Activated CD4-positive, alpha-beta memory T cell treated with anti-CD3 and anti-CD28 coated beads, Interleukin-2, amount 10 ng/mL, durations not matched to agents 7 days and 5 days (primary cell): ENCODE data around the gene TMEM150C. TPM values are rescaled to one million over a fixed set of nuclear protein-coding genes. Genes with fewer than 3 reads are reported as not detected.
"Not testable (repeated sequence)": the region's sequence is repeated elsewhere in the genome, so short reads cannot be mapped to it uniquely, and the experiment has no call there.

Source experiments
- CTCF ChIA-PET: fragments of 350-600 bp; sonication (Branson Sonifier 250); formaldehyde crosslinking; loops from one replicate; lab custom pipeline; 2021; ENCODE audit warnings: antibody characterized with exemption, inconsistent platforms; lab: Charles Lee
- POLR2A ChIA-PET: fragments of 350-600 bp; sonication (Branson Sonifier 250); formaldehyde crosslinking; loops from one replicate; lab custom pipeline; 2021; ENCODE audit warnings: antibody characterized with exemption; lab: Charles Lee
- DNase-seq: peaks from one replicate; pipeline ENCODE4 v3.0.0-alpha.2; 2020
- H3K27ac Mint-ChIP-seq: one replicate; pipeline ENCODE4 v1.8.0; 2021; ENCODE audit warnings: mild to moderate bottlenecking, mixed read lengths
- H3K27me3 Mint-ChIP-seq: one replicate; pipeline ENCODE4 v1.8.0; 2021; ENCODE audit warnings: mixed read lengths
- H3K36me3 Mint-ChIP-seq: one replicate; pipeline ENCODE4 v1.8.0; 2021; ENCODE audit warnings: low read depth, mixed read lengths
- H3K4me1 Mint-ChIP-seq: one replicate; pipeline ENCODE4 v1.8.0; 2021; ENCODE audit warnings: mixed read lengths
- H3K4me3 Mint-ChIP-seq: one replicate; pipeline ENCODE4 v1.8.0; 2021; ENCODE audit warnings: mild to moderate bottlenecking, mixed read lengths
- H3K9me3 Mint-ChIP-seq: one replicate; pipeline ENCODE4 v1.8.0; 2021; ENCODE audit warnings: mixed read lengths
- total RNA-seq, 2 experiments: library from RNA; stranded (reverse); gene quantifications; one replicate each; pipeline ENCODE4 v1.2.3, GENCODE V29; 2021

The TMEM150C gene
- total RNA-seq, 2 experiments from 2014 or later, result not detected

DNA sequence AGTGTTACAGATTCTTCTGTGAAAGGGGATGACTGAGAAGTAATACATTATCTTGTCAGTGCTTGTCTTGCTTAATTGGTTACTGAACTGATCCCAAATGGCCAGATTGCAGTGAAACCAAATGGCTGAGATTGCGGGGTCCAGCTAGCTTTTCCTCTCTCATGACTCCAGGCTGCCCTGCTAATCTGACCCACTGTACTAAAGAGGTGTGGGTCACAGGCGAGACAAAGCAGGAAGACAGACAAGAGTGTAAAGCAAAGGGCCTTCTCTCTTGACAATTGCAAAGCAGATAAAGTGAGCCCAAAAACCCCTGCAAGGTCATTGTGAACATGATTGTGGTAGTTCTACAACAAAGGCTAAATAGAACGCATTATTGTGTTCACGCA, 2.1 kb downstream of the TMEM150C start:
- CTCF ChIA-PET, result interaction anchor here (1.2 kb wide), 1 partner anchor 10 kb away, joined by 3 read pairs; no protein-coding TSS in a partner anchor
- Mint-ChIP-seq H3K36me3 (peaks cover 7% of the 10 kb centered on the region), H3K4me3 (no peak overlapping the region), H3K9me3 (no peaks in the 10 kb centered on the region), H3K27me3 (peaks cover 54% of the 10 kb centered on the region), H3K4me1 (peaks cover 13% of the 10 kb centered on the region), H3K27ac (no peak overlapping the region)
- POLR2A ChIA-PET, result no interaction called here
- no peak for DNase-seq

DNA sequence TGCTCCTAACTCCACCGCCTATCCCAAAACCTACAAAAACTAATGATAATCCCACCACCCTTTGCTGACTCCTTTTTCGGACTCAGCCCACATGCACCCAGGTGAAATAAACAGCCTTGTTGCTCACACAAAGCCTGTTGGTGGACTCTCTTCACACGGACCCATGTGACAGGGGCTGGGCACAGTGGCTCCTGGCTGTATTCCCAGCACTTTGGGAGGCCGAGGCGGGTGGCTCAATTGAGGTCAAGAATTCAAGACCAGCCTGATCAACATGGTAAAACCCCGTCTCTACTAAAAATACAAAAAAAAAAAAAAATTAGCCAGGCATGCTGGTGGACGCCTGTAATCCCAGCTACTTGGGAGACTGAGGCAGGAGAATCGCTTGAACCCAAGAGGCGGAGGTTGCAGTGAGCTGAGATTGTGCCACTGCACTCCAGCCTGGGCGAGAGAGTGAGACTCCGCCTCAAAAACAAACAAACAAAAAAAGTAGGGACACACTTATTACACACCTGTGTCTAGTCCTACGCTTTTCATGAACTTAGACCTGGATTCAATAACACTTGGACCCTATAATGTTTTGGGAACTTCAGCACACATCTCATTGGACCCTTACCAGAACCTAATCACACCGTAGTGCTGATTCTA, 2.6 kb downstream of the TMEM150C start:
- POLR2A ChIA-PET, H3K4me3 Mint-ChIP-seq, H3K9me3 Mint-ChIP-seq, H3K27ac Mint-ChIP-seq, CTCF ChIA-PET, DNase-seq, H3K36me3 Mint-ChIP-seq: not testable (repeated sequence)
- Mint-ChIP-seq H3K27me3 (peaks cover 55% of the 10 kb centered on the region), H3K4me1 (peaks cover 13% of the 10 kb centered on the region)

DNA sequence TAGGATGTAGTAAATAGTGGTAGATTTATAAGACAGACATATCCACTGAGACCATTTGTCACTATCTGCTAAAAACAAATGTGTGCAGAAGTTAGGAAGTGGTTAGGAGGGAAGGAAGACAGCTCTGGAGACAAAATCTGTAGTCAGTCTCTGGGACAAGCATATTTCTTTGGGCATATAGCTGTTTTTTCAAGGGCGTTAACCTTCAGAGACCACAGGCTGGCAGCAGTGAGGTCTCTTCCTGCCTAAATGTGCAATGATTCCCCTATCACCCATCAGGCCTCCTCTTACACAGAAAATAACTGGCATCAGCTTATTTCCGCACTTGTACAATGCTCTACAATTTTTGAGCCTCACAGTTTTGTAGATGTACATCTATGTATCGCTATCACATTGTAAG, 6.5 kb downstream of the TMEM150C start:
- CTCF ChIA-PET, result no interaction called here
- Mint-ChIP-seq H3K4me3 (no peak overlapping the region), H3K4me1 (no peaks in the 10 kb centered on the region), H3K27ac (no peak overlapping the region), H3K27me3 (peaks cover 34% of the 10 kb centered on the region), H3K9me3 (peaks cover 2% of the 10 kb centered on the region), H3K36me3 (no peaks in the 10 kb centered on the region)
- POLR2A ChIA-PET, result no interaction called here
- no peak for DNase-seq

DNA sequence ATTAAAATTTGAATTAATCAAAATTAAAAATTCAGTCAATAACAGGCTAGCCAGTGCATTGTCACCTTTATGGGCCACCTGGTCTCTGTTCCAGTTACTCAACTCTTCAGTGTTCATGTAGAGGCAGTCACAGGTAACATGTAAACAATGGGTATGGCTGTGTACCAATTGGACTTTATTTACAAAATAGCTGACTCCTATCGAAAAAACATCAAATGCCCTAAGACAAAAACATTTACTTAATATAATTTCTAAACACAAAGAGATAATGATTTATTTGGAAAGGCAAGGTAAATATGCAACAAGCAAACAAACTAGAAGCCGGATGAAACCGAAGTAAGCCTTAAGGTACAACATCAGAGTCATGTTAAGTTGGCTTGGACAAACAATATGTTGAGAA, 8.8 kb downstream of the TMEM150C start:
- peaks cover 2% of the 10 kb centered on the region for H3K9me3 Mint-ChIP-seq
- H3K36me3 Mint-ChIP-seq, result no peaks in the 10 kb centered on the region
- POLR2A ChIA-PET, result no interaction called here
- no peaks in the 10 kb centered on the region for H3K4me1 Mint-ChIP-seq
- no peak overlapping the region for H3K4me3 Mint-ChIP-seq
- peaks cover 21% of the 10 kb centered on the region for H3K27me3 Mint-ChIP-seq
- no peak for DNase-seq
- H3K27ac Mint-ChIP-seq, result no peak overlapping the region
- CTCF ChIA-PET, result no interaction called here

DNA sequence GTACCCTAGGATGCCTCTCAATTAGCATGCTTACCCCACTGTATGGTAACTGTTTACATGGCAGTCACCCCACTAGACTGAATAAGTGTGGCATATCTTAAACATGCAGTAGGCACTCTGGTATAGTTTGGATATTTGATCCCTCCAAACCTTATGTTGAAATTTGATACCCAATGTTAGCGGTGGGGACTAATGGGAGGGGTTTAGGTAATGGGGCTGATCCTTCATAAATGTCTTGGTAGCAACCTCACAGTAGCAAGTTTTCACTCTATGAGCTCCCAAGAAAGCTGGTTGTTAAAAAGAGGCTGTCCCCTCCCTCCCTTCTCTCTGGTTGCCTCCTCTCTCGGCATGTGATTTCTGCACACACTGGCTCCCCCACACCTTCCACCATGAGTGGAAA, 10.1 kb downstream of the TMEM150C start:
- POLR2A ChIA-PET, result no interaction called here
- no peak for DNase-seq
- no peaks in the 10 kb centered on the region for H3K4me1 Mint-ChIP-seq
- no peak overlapping the region for H3K4me3 Mint-ChIP-seq
- no peak overlapping the region for H3K27ac Mint-ChIP-seq
- no peaks in the 10 kb centered on the region for H3K36me3 Mint-ChIP-seq
- peaks cover 14% of the 10 kb centered on the region for H3K27me3 Mint-ChIP-seq
- CTCF ChIA-PET, result no interaction called here
- H3K9me3 Mint-ChIP-seq, result peaks cover 4% of the 10 kb centered on the region

DNA sequence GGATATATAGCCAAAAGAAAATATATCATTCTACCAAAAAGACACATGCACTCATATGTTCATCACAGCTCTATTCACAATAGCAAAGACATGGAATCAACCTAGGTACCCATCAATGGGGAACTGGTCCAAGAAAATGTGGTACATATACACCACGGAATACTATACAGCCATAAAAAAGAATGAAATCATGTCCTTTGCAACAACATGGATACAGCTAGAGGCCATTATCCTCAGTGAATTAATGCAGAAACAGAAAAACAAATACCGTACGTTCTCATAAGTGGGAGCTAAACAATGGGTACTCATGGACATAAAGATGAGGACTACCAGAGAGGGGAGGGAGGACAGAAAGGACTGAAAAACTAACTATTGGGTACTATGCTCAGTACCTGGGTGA, 13.9 kb downstream of the TMEM150C start:
- H3K27ac Mint-ChIP-seq, H3K4me3 Mint-ChIP-seq, H3K36me3 Mint-ChIP-seq, H3K4me1 Mint-ChIP-seq, DNase-seq, CTCF ChIA-PET, POLR2A ChIA-PET, H3K9me3 Mint-ChIP-seq: not testable (repeated sequence)
- H3K27me3 Mint-ChIP-seq, result peaks cover 10% of the 10 kb centered on the region

DNA sequence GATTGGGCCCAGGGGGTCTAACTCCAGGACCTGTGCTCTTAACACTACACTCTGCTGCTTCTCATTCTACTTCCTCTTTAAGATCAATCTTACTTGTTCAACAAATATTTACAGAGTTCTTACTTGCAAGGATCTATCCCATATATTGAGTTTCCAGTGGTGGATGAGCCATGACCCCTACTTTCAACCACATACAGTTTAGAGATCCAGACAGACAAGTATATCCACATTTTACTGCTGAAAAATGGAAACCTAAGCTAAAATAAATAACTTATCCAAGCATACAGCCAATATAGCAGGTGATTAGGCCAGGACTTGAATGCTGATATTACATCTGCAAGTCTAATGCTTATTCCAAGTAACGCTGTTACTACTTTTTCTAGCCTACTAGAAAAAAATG, 18.7 kb downstream of the TMEM150C start:
- H3K4me3 Mint-ChIP-seq, result no peak overlapping the region
- peaks cover 4% of the 10 kb centered on the region for H3K27me3 Mint-ChIP-seq
- ChIA-PET POLR2A (no interaction called here), CTCF (interaction anchor here (1.1 kb wide), 1 partner anchor 196 kb away, joined by 3 read pairs; no protein-coding TSS in a partner anchor)
- no peaks in the 10 kb centered on the region for H3K4me1 Mint-ChIP-seq
- H3K9me3 Mint-ChIP-seq, result peaks cover 3% of the 10 kb centered on the region
- DNase-seq, result no peak
- H3K36me3 Mint-ChIP-seq, result no peaks in the 10 kb centered on the region
- no peak overlapping the region for H3K27ac Mint-ChIP-seq

DNA sequence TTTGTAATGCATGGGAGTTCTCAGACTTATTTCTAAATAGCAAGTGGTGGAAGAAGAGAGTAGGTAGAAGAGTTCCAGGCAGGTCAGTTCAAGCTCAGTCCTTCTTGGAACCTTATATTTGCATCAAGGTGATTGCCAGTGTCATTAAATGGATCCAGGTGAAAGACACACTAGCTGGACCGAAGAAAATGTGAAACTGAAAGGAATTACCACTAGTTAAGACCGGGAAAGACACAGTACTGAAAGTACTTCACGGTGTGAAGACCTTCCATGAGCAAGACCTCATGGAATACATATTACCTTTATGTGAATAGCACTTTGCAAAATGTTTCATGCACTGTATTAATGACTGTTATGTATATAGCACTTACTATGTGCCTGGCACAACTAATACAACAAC, 19.1 kb downstream of the TMEM150C start:
- Mint-ChIP-seq H3K27me3 (peaks cover 4% of the 10 kb centered on the region), H3K4me1 (no peaks in the 10 kb centered on the region), H3K36me3 (no peaks in the 10 kb centered on the region), H3K9me3 (no peaks in the 10 kb centered on the region), H3K27ac (no peak overlapping the region), H3K4me3 (no peak overlapping the region)
- POLR2A ChIA-PET, result no interaction called here
- no peak for DNase-seq
- CTCF ChIA-PET, result no interaction called here

DNA sequence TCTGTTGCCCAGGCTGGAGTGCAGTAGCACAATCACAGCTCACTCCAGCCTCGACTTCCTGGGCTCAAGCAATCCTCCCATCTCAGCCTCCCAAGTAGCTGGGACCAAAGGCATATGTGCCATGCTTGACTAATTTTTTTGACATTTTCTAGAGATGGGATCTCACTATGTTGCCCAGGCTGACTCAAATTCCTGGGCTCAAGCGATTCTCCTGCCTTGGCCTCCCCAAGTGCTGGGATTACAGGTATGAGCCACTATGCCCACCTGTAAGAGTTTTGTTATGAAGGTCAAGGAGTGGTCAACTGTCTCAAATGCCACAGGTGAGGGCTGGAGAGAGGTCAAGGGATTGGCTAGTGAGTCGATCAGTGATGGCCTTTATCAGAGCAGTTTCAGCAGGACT, 32.5 kb downstream of the TMEM150C start:
- no peaks in the 10 kb centered on the region for H3K4me1 Mint-ChIP-seq
- peaks cover 6% of the 10 kb centered on the region for H3K27me3 Mint-ChIP-seq
- H3K36me3 Mint-ChIP-seq, result no peaks in the 10 kb centered on the region
- no peaks in the 10 kb centered on the region for H3K9me3 Mint-ChIP-seq
- no peak overlapping the region for H3K4me3 Mint-ChIP-seq
- no peak overlapping the region for H3K27ac Mint-ChIP-seq
- ChIA-PET CTCF (no interaction called here), POLR2A (no interaction called here)
- DNase-seq, result no peak

DNA sequence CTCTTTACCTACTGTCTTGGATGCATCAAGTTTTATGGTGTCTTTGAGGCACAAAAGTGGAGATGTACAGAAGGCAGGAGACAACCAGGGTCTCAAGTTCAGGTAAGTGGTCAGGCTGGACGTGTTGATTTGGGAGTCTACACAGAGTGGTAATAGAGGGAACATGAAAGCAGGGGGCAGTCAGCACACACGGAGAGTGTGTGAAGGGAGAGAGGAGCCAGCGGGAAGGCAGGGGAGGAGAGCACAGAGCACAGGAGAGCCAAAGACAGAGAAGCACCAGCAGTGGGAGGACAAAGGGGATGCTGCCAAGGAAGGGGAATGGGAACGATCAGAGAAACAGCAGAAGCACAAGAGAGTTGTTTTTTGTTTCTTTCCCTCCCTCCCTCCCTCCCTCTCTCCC, 32.9 kb downstream of the TMEM150C start:
- peaks cover 6% of the 10 kb centered on the region for H3K27me3 Mint-ChIP-seq
- CTCF ChIA-PET, result no interaction called here

DNA sequence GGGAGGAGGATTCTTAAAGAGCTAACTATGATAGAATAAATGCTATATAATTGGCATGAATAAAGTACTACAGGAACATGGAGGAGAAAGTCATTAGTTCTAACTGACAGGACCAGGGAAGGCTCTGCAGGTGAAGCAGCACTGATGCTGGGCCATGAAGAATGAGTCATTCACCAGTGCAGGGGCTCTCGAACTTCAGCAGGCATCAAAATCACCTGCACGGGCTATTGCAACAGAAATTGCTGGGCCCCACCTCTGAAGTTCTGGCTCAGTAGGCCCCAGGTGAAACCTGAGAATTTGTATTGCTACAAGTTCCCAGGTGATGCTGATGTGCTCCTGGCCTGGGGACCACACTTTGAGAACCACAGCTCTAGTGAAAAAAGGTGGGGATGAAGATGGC, 33.7 kb downstream of the TMEM150C start:
- Mint-ChIP-seq H3K4me3 (no peak overlapping the region), H3K4me1 (no peaks in the 10 kb centered on the region), H3K36me3 (no peaks in the 10 kb centered on the region), H3K27ac (no peak overlapping the region), H3K27me3 (peaks cover 6% of the 10 kb centered on the region), H3K9me3 (no peaks in the 10 kb centered on the region)
- CTCF ChIA-PET, result no interaction called here
- POLR2A ChIA-PET, result no interaction called here
- no peak for DNase-seq

More for the DNA sequence above, 32.9 kb downstream of the TMEM150C start:
- Mint-ChIP-seq H3K27ac (no peak overlapping the region), H3K36me3 (no peaks in the 10 kb centered on the region), H3K4me1 (no peaks in the 10 kb centered on the region), H3K4me3 (no peak overlapping the region), H3K9me3 (no peaks in the 10 kb centered on the region)
- no peak for DNase-seq
- POLR2A ChIA-PET, result no interaction called here

DNA sequence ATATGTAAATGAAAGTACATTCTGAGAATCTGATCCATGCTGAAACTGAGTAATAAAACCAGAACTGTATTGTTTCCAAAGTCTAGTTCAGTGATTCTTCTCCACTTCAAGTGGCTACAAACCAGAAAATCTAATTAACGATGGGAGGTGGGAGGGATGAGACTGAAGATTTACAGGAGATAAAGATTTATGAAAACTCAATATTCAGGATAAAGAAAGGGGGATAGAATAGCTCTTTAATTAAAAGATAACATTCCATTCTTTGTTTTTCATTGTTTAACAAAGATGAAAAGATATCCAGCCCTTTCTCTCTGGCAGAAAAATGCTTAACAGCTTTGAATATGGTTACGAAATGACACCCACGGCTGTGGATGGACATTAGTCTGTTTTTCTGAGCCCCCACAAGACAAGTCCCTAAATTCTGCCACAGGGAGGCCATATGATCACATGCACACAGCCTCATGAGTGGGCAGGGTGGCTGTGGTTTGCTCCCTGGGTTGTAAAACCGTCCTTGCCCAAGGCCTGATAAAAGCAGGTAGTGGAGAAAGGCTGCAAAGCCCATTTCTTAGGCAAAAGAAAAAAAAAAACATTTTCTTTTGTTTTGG, 36.4 kb downstream of the TMEM150C start:
- no peak for DNase-seq
- peaks cover 9% of the 10 kb centered on the region for H3K27me3 Mint-ChIP-seq
- H3K4me1 Mint-ChIP-seq, result no peaks in the 10 kb centered on the region

DNA sequence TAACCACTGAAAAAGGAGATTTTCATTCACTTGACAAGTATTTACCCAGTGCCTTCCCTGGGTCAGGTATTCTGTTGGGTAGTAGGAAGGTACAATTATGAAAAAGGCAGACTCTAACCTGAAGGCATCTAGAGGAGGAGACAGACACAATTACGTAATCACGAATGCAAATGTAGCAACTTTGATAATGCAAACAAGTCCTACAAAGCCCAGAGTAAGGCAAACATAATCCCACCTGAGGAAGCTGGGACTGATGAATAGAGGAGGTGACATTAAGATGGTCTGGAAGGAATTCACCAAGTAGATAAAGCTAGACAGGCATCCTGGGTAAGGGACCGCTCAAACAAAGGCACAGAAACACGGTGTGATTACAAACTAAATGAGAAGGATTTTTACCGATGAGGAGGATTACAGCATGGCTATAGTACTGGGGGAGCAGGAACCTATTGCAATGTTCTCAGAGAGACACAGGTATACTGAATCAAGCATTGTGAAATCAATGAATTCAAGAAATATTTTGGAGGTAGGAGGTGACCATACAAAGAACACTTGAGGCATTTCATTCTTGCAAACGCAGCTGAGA, 37.1 kb downstream of the TMEM150C start:
- no peak for DNase-seq
- Mint-ChIP-seq H3K27me3 (peaks cover 12% of the 10 kb centered on the region), H3K9me3 (no peaks in the 10 kb centered on the region), H3K36me3 (no peaks in the 10 kb centered on the region), H3K4me3 (no peak overlapping the region), H3K27ac (no peak overlapping the region), H3K4me1 (no peaks in the 10 kb centered on the region)
- ChIA-PET POLR2A (no interaction called here), CTCF (no interaction called here)

More for the DNA sequence above, 36.4 kb downstream of the TMEM150C start:
- Mint-ChIP-seq H3K4me3 (no peak overlapping the region), H3K27ac (no peak overlapping the region), H3K9me3 (no peaks in the 10 kb centered on the region), H3K36me3 (no peaks in the 10 kb centered on the region)
- ChIA-PET POLR2A (no interaction called here), CTCF (no interaction called here)

DNA sequence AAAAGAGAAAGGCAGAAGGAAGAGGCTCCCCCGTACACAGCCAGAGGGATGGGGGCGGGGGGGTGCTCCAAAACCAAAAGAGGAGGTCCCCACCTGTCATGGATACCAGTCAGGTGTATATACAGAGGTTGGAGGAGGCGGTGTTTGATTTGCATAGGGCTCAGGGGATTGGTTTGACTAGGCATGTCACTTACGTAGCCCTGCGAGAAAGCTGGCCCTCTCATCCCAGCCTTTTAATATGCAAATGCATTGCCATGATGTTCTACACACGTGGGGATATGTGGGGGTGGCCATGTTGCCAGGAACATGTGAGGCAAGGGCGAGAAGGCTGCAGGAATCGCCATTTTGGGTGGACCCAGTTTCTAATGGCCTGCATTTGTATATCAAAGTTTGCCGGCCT, 38.6 kb downstream of the TMEM150C start:
- DNase-seq, result no peak
- POLR2A ChIA-PET, result no interaction called here
- CTCF ChIA-PET, result no interaction called here
- Mint-ChIP-seq H3K27me3 (peaks cover 12% of the 10 kb centered on the region), H3K4me3 (no peak overlapping the region), H3K4me1 (no peaks in the 10 kb centered on the region), H3K9me3 (no peaks in the 10 kb centered on the region), H3K36me3 (no peaks in the 10 kb centered on the region), H3K27ac (no peak overlapping the region)
